Measurements from ENCODE around the gene TANC1.

DNA sequence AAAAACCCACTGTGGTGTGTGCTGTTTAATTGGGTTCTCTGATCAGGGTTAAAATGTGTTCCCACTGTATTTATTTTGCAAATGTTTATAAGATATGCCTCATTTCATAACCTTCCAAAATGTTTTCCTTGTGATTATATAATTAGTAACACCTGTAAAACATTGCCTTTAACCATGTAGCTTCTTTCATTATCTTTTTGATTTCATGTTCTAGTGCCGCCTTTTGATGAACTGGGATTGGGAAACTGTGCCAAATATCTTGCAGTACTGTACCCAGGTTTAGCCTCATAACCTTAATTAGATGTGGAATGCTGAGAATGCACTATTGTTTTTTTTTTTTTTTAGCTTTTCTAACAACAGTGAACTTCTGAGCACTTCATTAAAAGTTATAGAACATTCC is 96.9 kb downstream of the TANC1 start:
- no peak for TF ChIP-seq CTCF (optimal IDR thresholded peaks at IDR 0.05 in 1 of 3, IDR thresholded peaks at IDR 0.05 in 1 of 3, conservative IDR thresholded peaks at IDR 0.05 in 1 of 3; ENCODE audit: extremely low read depth in 1 of 3, insufficient read depth in 2 of 3, low read length in 3 of 3)
- no peak for TF ChIP-seq EZH2 (IDR thresholded peaks at IDR 0.05; ENCODE audit: low read length)
